GM19238 (cell line): ENCODE measurements around the gene BST2.
A peak's percentile ranks its signal among the peaks of the same experiment; 100 is the strongest.
"Not testable (repeated sequence)": the region's sequence is repeated elsewhere in the genome, so short reads cannot be mapped to it uniquely, and the experiment has no call there.

Source experiments
- DNase-seq: peaks from one replicate; pipeline ENCODE4 v3.0.0; 2011; ENCODE audit warnings: low spot score; ENCODE audit not compliant: insufficient read length

The BST2 gene

DNA sequence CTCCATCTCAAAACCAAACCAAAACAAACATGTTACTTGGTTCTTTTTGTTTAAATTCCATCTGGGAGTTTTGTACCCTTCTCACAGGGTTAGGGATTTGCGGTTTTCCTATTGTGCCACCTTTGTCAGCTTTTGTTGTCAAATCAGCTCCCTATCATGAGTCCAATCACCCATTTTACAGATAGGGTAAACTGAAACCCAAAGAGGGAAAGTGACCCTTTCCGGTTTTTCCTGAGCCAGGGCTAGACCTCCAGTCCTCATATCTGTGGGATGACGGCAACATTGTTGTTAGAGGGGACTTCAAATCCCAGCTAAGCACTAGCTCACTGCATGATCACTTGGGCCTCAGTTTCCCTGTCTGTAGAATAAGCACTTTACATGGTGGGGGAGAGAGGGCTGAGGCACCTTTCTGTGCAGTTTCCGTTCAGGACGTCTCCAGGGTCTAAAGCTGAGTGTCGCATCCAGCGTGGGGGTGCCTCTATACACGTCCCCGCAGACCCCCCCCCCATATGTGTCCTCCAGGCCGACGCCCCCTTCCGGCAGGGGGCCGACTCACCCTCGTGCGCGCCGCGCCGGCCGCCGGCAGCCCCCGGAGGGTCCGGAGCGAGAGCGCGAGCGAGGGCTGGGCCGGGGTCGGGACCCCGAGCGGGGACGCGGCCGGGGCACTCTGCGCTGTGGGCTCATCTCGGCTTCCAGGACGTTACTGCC lies 15.3 kb downstream of the BST2 start:
- DNase-seq: no peak

DNA sequence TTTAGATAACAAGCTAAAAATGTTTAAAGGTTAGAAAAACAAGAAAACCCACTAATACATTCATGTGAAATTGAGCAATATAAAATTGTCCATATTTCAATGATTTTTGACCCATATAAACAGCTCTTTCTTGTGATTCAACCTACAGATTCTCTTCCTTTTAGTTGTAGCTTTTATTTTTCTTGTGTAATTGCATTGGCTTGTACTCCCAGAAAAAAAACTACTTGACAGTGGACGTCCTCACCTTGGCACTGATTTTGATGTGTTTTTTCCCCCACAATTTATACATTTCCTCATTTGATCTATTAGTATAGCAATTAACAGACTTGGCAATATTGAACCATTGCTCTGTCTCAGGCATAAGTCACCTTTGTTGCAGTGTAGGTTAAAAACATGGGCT lies 16.1 kb downstream of the BST2 start:
- no peak for DNase-seq

DNA sequence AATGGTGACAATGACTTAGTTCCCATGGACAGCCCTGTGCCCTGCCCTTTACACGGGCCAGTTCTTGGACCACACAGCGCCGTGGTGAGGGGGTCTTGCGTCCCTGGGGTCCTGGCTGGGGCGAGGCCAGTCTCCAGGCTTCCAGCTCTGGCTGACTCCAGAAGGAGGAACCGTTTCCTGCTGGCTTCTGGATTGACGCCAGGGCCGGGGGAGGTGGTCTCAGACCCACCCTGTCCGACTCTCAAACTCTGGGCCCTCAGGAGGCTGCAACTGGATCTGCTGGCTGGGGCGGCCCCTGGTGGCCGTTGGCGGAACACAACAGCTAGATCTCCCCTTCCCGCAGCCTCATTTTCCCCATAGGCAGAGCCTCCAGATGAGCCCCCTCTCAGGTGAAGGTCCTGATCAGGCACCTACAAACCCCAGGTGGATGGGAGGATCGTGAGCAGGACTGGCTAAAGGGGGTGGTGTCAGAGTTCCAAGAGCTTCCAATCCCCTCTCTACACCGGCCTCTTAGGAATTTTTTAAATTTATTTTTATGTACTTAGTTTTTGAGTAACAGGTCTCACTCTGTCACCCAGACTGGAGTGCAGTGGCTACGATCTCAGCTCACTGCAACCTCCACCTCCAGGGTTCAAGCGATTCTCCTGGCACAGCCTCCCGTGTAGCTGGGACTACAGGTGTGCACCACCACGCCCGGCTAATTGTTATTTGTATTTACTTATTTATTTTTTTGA lies 19.4 kb downstream of the BST2 start:
- no peak for DNase-seq

DNA sequence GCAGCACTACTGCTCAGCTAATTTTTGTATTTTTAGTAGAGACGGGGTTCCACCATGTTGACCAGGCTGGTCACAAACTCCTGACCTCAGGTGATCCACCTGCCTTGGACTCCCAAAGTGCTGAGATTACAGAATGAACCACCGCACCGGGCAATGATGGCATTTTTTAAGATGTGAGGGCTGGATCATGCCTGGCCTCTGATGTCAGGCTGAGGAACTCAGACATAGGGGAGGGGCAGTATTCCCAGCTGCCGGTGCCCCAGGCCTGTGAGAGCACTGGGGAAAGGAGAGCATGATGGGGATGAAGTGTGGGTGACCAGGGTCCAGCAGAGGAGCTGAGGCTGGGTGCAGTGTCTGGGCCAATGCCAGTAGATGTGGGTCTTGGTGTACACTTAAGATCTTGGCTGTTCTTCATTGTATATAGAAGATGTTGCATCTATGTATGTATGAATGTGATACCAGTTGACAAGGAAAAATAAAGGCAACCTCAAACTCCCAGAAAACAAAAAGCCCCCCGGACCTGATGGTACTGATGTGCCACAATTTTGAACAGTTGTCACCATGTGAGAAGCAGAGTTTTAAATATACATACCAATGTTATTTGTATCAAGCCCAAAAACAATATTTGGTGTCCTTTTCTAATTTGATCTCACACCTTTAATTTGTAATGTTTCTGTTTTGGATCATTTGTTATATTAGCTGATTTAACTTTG lies 24.8 kb downstream of the BST2 start:
- no peak for DNase-seq

DNA sequence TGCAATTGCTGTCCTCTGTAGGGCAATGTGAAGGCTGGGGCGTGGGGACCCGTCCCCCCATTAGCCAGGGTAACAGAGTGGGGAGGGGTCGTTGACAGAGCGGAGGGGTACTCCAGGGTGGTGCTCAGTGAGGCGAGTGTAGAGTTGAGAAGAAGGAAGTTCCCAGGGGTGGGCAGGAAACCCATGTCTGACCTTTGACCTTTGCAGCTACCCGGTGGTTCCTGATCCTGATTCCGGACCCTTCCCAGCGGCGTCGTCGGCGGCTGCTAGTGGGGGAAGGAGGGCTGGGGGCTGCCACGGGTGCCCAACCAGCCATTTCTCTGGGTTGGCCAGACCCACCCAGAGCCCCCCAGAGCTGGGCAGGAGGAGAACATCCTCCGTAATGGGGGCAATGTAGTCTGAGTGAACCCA lies 26.2 kb downstream of the BST2 start:
- no peak for DNase-seq

DNA sequence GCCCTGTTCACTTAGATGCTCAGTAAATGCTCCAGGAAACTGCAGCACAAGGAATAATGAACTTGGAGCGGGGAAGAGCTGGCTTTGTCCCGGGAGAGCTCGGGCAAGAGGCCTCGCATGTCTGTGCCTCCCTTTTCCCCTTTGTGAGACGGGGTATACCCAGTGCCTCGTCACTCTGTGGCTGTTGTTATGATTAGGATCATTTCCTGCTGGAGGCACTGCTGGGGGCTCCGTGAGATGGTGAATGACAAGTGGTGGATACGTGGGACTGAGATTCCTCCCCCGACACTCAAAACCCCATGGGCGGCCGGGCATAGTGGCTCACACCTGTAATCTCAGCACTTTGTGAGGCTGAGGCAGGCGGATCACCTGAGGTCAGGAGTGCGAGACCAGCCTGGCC lies 27.2 kb downstream of the BST2 start:
- DNase-seq: no peak

DNA sequence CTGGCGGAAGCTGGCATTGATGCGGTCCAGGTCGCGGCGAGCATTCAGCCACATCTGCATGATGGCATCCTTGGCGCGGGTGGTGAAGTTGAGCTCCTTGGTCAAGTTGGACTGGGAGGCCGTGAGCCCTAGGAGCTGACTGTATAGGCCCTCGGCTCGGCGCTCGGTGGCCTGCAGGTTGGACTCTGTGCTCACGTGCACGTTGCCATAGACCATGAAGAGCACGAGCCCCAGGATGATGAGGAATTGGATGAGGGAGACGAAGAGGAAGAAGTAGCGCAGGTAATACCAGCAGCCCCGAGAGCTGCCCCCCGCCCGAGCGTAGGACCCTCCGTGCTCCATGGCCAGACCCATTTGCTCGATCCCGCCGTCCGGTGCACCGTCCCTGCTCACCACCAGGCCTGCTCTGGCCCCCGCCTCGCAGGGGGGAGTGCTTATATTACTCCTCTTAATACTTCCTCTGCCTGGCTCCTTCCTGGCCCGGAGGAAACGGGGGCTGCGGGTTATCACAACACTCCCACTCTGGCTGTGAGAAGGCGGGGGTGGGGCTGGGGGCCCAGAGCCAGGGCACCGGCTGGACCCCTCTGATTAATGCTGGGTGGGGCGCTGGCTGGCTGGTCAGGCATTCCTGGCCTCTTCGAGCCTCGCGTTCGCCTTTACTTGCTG lies 28.4 kb downstream of the BST2 start, which contains the start of gene PLVAP:
PLVAP (minus strand) TSS at position 408 of the 666 bp plus-strand sequence; CDS start at position 354, 54 bp downstream.
- no peak for DNase-seq

DNA sequence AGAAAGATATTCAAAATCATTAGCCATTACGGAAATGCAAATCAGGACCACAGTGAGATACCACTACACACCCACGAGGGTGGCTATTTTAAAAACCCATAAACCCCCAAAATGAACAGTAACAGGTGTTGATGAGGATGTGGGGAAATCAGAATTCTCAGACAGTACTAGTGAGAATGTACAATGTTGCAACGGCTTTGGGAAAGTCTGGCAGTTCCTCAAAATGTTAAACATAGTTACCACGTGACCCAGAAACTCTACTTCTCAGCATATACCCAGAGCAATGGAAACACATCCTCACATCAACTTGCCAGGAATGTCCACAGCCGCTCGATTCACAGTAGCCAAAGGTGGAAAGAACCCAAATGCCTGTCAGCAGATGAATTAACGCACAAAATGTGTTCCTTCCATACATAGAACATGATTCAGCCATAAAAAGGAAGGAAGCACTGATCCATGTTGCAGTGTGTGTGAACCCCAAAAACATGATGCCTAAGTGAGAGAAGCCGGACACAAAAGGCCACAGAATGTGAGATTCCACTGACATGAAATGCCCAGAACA lies 35.3 kb downstream of the BST2 start:
- peak; percentile 46 for DNase-seq

DNA sequence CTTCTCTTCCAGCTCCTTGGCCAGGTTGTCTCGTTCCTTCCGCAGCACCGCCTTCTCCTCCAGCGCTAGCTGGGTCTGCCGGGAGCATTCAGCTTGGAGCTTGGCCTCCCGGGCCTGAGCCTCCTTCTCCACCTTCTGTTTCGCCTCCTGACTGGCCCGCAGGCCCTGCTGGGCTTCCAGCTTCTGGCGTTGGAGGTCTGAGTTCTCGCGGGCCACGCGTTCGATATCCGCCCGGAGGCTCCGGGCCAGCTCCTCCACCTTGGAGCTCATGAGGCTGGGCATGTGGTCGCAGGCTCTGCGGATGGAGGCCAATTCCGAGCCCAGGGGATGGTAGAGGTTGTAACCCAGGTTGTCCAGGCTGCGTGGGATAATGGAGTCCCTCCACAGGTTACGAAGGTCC lies 40.1 kb downstream of the BST2 start:
- no peak for DNase-seq

DNA sequence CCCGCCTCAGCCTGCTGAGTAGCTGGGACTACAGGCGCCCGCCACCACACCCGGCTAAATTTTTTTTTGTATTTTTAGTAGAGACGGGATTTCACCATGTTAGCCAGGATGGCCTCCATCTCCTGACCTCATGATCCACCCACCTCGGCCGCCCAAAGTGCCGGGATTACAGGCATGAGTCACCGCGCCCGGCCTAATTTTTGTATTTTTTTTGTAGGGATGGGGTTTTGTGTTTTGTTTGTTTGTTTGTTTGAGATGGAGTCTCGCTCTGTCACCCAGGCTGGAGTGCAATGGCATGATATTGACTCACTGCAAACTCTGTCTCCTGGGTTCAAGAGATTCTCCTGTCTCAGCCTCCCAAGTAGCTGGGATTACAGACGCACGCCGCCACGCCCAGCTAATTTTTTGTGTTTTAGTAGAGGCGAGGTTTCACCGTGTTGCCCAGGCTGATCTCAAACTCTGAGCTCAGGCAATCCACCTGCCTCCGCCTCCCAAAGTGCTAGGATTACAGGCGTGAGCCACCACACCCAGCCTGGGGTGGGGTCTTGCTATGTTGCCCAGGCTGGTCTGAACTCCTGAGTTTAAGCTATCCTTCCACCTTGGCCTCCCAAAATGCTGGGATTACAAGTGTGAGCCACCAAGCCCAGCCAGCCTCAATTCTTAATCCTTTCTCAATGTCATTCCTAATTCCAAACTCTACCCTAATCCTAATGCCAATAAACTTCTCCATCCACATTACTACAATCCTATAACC lies 41.4 kb downstream of the BST2 start:
- DNase-seq: not testable (repeated sequence)

DNA sequence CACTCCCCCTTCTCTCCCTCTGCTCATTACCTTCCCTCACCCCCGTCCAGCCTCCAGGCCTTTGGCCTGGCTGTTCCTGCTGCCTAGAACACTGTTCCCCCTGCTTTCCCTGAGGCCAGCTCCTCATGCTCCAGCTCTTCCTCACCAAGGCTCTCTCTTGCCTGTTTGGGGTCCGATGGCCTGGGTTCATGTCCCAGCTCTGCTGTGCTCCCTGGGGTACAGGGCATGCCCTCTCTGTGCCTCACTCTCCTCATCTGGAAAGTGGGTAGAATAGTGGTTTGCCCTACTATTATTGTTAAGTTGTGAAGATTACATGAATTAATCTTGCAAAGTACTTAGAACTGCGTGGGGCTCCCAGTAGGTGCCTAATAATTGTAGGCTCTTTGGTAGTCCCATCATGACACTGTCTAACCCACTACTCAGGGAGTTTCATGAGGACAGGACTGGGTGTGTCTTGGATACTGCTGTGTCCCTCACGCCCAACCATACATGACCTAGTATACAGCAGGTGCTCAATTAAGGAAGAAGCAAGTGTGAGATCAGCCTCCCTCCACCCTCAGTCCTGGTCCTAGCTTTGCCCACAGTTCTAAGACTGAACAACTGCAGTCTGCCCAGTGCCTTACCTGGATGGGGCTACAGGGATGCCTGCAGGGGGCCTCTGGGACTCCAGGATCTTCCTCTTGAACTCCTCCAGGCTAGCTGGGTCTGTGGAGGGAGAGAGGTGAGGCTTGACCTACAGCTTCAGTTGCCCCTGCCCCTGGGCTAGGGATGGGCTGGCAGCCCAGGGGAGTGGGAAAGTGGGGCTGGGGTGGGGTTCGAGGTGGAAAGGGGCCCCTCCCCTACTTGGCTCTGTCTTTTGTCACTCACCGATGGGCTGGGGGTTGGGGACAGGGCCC lies 45.3 kb downstream of the BST2 start:
- DNase-seq: no peak

DNA sequence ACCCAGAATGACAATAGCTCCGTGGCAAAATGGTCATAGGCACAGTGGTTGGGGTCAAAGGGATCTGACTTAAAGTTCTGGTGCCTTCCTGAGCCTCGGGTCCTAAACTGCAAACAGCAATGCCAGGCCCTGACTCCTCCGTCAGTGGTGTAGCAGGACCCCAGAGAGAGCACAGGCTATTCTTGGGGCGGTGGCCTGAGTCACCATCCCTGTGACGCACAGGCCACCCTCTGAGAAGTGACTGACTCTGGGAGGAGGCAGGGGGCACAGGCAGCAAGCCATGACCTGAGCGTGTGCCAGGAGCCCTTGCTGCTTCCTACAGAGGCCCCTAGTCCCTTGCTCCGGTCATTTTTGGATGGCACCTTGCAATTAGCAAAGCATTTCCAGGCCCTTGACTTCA lies 47.0 kb downstream of the BST2 start:
- no peak for DNase-seq

DNA sequence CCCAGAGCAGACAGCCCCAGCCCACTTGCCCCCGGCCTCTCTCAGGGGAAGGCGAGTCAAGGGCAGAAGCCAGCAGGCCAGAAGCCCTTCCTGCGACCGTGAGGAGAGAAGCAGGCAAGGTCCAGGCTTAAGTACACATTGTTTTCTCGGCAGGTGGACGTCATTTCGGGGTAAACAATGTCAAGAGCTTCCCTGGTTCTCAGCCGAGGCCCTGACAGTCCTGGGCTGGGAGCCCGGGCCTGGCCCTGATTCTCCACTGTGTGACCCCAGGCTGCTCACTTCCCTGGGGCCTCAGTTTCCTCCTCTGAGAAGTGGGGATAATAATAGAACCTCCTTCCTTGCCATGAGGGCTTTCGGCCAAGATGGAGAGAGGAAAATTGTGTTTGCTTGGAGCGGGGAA lies 47.7 kb downstream of the BST2 start:
- DNase-seq: no peak

DNA sequence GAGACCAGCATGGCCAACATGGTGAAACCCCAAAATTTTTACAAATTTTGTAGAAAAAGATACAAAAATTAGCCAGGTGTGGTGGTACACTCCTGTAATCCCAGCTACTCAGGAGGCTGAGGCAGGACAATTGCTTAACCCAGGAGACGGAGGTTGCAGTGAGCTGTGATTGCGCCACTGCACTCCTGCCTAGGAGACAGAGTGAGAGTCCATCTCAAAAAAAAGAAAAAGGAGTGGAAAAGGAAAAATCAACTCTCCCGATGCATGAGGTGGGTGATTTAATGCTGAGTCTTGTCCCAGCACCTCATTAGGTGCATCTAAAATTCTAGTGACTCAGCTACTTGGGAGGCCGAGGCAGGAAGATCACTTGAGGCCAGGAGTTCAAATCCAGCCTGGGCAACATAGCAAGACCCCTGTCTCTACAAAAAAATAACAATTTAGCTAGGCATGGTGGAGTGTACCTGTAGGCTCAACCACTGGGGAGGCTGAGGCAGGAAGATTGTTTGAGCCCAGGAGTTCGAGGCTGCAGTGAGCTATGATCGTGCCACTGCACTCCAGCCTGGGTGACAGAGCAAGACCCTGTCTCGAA lies 48.3 kb downstream of the BST2 start:
- no peak for DNase-seq

DNA sequence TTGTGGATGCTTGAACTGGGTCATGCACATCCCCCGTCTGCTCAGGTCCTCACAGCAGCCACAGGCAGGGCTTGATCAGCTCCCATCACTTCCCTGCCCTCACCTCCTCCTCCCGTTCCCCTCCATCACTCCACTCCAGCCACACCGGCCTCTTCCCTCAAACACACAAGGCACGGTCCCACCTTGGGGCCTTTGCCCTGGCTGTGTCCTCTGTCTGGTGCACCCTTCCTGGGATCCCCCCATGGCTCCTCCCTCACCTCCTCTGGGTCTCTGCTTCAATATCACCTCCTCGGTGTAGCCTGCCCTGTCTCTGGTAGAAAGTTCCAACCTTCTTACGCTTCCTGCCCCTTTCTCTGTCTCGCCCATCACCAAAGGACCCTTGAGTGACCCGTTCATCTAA lies 52.0 kb downstream of the BST2 start:
- DNase-seq: no peak
